SJSA1 (cell line): ENCODE measurements around the gene SLC26A11. TPM values are rescaled to one million over a fixed set of nuclear protein-coding genes. Genes with fewer than 3 reads are reported as not detected.
"Not testable (repeated sequence)": the region's sequence is repeated elsewhere in the genome, so short reads cannot be mapped to it uniquely, and the experiment has no call there.

Source experiments
- DNase-seq, 2 experiments: peaks; one replicate each; pipeline ENCODE4 v3.0.0-alpha.2; 2015 to 2020; ENCODE audit warnings: low spot score in 2 of 2, low read depth in 1 of 2
- H3K27ac ChIP-seq: fragments of 250-450 bp; sonication (Bioruptor Pico); 2 replicates; pipeline ENCODE4 v1.5.1; 2020; ENCODE audit warnings: mild to moderate bottlenecking, moderate library complexity
- H3K27me3 ChIP-seq: fragments of 250-450 bp; sonication (Bioruptor Pico); replicated peaks from 2 replicates; pipeline ENCODE4 v1.5.1; 2020; ENCODE audit warnings: mild to moderate bottlenecking, moderate library complexity
- H3K36me3 ChIP-seq: fragments of 250-450 bp; sonication (Bioruptor Pico); 2 replicates; pipeline ENCODE4 v1.5.1; 2020; ENCODE audit warnings: mild to moderate bottlenecking
- H3K4me1 ChIP-seq: fragments of 250-450 bp; sonication (Bioruptor Pico); replicated peaks from 2 replicates; pipeline ENCODE4 v1.6.1; 2021; ENCODE audit warnings: mild to moderate bottlenecking
- H3K4me3 ChIP-seq: fragments of 250-450 bp; sonication (Bioruptor Pico); 2 replicates; pipeline ENCODE4 v1.5.1; 2020; ENCODE audit warnings: mild to moderate bottlenecking
- H3K9me3 ChIP-seq: fragments of 250-450 bp; sonication (Bioruptor Pico); replicated peaks from 2 replicates; pipeline ENCODE4 v1.5.1; 2020; ENCODE audit warnings: mild to moderate bottlenecking
- total RNA-seq: library from RNA; depleted of rRNA; stranded (reverse); fragments of >200 nt; shearing (Covaris generic); gene quantifications from 2 replicates; pipeline ENCODE4 v1.2.3, GENCODE V29; 2014

Gene SLC26A11
- total RNA-seq, 1 experiment from 2014 or later = 12.3 TPM

DNA sequence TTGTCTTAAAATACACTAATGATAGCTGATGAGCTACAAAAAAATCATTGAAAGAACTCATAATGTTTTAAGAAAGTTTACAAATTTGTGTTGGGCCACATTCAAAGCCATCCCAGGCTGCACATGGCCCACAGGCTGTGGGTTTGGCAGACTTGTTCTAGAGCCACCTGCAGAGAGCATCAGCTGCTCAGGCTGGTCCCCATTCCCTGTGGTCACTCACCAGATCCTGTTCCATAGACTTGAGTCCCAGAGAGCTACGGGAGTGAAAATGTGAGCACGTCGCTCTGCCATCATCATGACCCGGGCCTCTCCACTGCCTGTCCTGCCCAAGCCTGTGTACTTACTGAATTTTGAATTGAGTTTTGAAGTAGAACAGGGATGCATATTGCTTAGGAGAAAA, 6.9 kb downstream of the SLC26A11 start:
- no peak overlapping the region for H3K4me3 ChIP-seq
- H3K9me3 ChIP-seq = 0 out of 2 replicates have a peak, but pooled peaks cover under 1% of the 10 kb centered on the region
- H3K36me3 ChIP-seq = peaks cover 8% of the 10 kb centered on the region
- H3K27ac ChIP-seq = no peak overlapping the region
- no peaks in the 10 kb centered on the region for H3K4me1 ChIP-seq
- H3K27me3 ChIP-seq = no peaks in the 10 kb centered on the region
- no peak for DNase-seq

- H3K36me3 ChIP-seq = peaks cover 10% of the 10 kb centered on the region
- H3K27me3 ChIP-seq = no peaks in the 10 kb centered on the region
- H3K9me3 ChIP-seq = peaks cover 6% of the 10 kb centered on the region; the same call in 1 of the 2 replicates
- H3K4me1 ChIP-seq = no peaks in the 10 kb centered on the region
- DNase-seq = no peak
- H3K27ac ChIP-seq = no peak overlapping the region
- no peak overlapping the region for H3K4me3 ChIP-seq
These were observed 7.4 kb downstream of the SLC26A11 start for GRCh38 chr17:80227666-80228065.

GRCh38 chr17:80228477-80228876, 8.2 kb downstream of the SLC26A11 start:
- no peak for DNase-seq
- Histone ChIP-seq H3K36me3 (peaks cover 13% of the 10 kb centered on the region; the same call in 1 of the 2 replicates), H3K4me3 (no peak overlapping the region), H3K27me3 (no peaks in the 10 kb centered on the region), H3K27ac (no peak overlapping the region), H3K4me1 (no peaks in the 10 kb centered on the region), H3K9me3 (peaks cover 14% of the 10 kb centered on the region; the same call in 1 of the 2 replicates)

GRCh38 chr17:80229011-80229410, 8.8 kb downstream of the SLC26A11 start:
- peaks cover 14% of the 10 kb centered on the region for H3K36me3 ChIP-seq
- no peak for DNase-seq
- no peak overlapping the region for H3K4me3 ChIP-seq
- no peaks in the 10 kb centered on the region for H3K27me3 ChIP-seq
- H3K9me3 ChIP-seq = peaks cover 16% of the 10 kb centered on the region
- H3K4me1 ChIP-seq = no peaks in the 10 kb centered on the region
- no peak overlapping the region for H3K27ac ChIP-seq

DNA sequence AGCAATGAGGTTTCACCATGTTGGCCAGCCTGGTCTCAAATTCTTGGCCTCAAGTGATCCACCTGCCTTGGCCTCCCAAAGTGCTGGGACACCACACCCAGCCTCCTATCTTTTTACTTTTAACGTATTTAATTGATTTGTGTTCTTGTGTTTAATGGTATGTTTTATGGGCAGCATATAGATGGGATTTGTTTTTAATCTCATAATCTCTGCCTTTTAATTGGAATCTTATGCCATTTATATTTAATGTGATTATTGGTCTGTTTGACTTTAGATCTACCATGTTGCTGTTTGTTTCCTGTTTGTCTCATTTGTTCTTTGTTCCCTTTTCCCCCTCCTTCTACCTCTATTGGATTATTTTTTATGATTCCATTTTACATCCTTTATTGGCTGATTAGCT, 12.2 kb downstream of the SLC26A11 start:
- no peak for DNase-seq
- Histone ChIP-seq H3K4me1 (no peaks in the 10 kb centered on the region), H3K9me3 (peaks cover 21% of the 10 kb centered on the region), H3K4me3 (no peak overlapping the region), H3K27me3 (no peaks in the 10 kb centered on the region), H3K27ac (no peak overlapping the region), H3K36me3 (peaks cover 32% of the 10 kb centered on the region)

DNA sequence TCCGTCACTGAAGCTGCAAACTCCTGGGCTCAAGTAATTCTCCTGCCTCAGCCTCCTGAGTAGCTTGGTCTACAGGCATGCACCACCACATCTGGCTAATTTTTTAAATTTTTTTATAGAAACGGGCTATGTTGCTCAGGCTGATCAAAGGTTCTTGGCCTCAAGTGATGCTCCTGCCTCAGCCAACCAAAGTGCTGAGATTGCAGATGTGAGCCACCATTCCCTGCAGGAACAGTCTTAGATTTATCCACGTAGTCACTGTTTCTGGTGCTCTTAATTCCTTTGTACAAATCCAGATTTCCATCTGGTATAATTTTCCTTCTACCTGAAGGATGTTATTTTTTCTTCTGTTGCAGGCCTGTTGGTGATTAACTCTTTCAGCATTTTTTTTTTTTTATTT, 13.0 kb downstream of the SLC26A11 start:
- Histone ChIP-seq H3K36me3 (peaks cover 38% of the 10 kb centered on the region), H3K9me3 (peaks cover 21% of the 10 kb centered on the region), H3K27ac (no peak overlapping the region), H3K27me3 (no peaks in the 10 kb centered on the region), H3K4me1 (no peaks in the 10 kb centered on the region), H3K4me3 (no peak overlapping the region)
- DNase-seq = no peak

DNA sequence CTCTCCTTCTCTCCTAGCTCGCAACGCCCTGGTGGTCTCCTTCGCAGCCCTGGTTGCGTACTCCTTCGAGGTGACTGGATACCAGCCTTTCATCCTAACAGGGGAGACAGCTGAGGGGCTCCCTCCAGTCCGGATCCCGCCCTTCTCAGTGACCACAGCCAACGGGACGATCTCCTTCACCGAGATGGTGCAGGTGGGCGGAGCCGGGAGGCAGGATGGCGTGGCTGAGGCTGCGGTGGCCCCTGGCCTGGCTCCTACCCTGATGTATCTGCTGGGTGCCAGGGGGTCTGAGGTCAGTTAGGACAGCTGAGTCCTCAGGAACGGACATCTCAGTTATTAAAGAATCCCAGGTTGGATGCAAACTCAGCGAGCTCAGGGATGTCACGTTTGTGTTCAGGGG, 16.7 kb downstream of the SLC26A11 start:
- Histone ChIP-seq H3K36me3 (peaks cover 53% of the 10 kb centered on the region), H3K27ac (no peak overlapping the region), H3K4me3 (no peak overlapping the region), H3K9me3 (peaks cover 21% of the 10 kb centered on the region), H3K4me1 (no peaks in the 10 kb centered on the region), H3K27me3 (no peaks in the 10 kb centered on the region)
- no peak for DNase-seq

DNA sequence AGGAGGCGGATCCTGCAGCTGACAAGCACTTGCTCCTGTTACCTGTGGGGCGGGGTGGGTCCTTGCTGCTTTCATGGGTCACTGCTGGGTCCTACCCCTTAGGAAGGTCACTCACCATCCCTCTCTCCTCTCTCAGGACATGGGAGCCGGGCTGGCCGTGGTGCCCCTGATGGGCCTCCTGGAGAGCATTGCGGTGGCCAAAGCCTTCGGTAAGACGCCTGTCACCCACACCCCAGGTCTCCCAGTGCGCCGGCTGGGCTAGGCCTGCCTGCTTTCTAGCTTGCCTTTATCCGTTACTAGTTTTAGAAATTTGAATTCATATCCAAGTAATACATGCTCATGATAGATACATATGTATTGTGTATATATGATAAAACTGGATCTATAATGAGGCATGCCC, 17.2 kb downstream of the SLC26A11 start:
- no peaks in the 10 kb centered on the region for H3K27me3 ChIP-seq
- no peak overlapping the region for H3K27ac ChIP-seq
- DNase-seq = no peak
- no peak overlapping the region for H3K4me3 ChIP-seq
- peaks cover 58% of the 10 kb centered on the region for H3K36me3 ChIP-seq
- no peaks in the 10 kb centered on the region for H3K4me1 ChIP-seq
- peaks cover 18% of the 10 kb centered on the region for H3K9me3 ChIP-seq

GRCh38 chr17:80242505-80242904, 22.3 kb downstream of the SLC26A11 start:
- DNase-seq = no peak
- no peak overlapping the region for H3K4me3 ChIP-seq
- H3K4me1 ChIP-seq = no peaks in the 10 kb centered on the region
- H3K36me3 ChIP-seq = peaks cover 50% of the 10 kb centered on the region
- H3K27ac ChIP-seq = no peak overlapping the region
- H3K9me3 ChIP-seq = no peaks in the 10 kb centered on the region
- no peaks in the 10 kb centered on the region for H3K27me3 ChIP-seq

GRCh38 chr17:80243526-80244433, 23.6 kb downstream of the SLC26A11 start:
- H3K4me3 ChIP-seq = no peak overlapping the region
- no peaks in the 10 kb centered on the region for H3K9me3 ChIP-seq
- H3K4me1 ChIP-seq = no peaks in the 10 kb centered on the region
- DNase-seq = no peak
- H3K36me3 ChIP-seq = peaks cover 40% of the 10 kb centered on the region
- H3K27me3 ChIP-seq = no peaks in the 10 kb centered on the region
- H3K27ac ChIP-seq = no peak overlapping the region

DNA sequence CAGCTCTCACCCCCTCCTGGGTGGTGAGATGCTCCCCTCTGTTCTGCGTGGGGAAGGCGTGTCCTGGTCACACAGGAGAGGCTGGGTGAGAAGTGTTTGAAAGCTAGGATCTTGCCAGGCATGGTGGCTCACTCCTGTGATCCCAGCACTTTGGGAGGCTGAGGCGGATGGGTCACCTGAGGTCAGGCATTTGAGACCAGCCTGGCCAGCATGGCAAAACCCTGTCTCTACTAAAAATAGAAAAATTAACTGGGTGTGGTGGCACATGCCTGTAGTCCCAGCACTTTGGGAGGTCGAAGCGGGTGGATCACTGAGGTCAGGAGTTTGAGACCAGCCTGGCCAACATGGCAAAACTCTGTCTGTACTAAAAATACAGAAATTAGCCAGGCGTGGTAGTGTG, 24.2 kb downstream of the SLC26A11 start:
- not testable (repeated sequence) for H3K4me3 ChIP-seq

DNA sequence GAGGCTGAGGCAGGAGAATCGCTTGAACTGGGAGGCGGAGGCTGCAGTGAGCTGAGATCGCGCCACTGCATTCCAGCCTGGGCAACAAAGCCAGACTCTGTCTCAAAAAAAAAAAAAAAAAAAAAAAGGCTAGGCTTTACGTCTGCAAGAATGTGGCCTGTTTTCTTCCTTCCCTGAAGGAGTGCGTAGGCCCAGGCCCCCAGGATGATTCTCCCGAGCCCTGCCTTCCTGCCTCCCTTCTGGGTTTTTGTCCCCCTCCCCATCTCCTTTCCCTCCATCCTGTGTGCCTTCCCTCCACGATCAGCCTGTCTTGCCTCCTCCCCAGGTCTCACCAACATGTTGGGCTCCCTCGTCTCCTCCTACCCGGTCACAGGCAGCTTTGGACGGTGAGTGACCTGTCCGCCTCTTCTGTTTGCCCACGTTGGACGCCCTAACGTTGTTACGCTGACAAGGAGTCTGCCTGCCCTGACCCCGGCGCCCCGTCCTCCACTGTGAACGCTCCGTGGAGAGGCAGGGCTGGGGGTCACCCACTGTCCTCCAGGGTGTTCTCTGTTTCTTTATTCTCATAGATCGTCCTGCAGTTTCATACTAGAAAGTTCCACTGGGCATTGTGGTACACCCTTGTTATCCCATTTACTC, 24.8 kb downstream of the SLC26A11 start:
- Histone ChIP-seq H3K4me3 (no peak overlapping the region), H3K9me3 (no peaks in the 10 kb centered on the region), H3K36me3 (peaks cover 33% of the 10 kb centered on the region), H3K27ac (no peak overlapping the region), H3K4me1 (no peaks in the 10 kb centered on the region), H3K27me3 (no peaks in the 10 kb centered on the region)
- DNase-seq = no peak

More for the DNA sequence above, 24.2 kb downstream of the SLC26A11 start:
- H3K4me1 ChIP-seq, H3K27ac ChIP-seq, H3K9me3 ChIP-seq, DNase-seq, H3K27me3 ChIP-seq: not testable (repeated sequence)
- peaks cover 38% of the 10 kb centered on the region for H3K36me3 ChIP-seq

DNA sequence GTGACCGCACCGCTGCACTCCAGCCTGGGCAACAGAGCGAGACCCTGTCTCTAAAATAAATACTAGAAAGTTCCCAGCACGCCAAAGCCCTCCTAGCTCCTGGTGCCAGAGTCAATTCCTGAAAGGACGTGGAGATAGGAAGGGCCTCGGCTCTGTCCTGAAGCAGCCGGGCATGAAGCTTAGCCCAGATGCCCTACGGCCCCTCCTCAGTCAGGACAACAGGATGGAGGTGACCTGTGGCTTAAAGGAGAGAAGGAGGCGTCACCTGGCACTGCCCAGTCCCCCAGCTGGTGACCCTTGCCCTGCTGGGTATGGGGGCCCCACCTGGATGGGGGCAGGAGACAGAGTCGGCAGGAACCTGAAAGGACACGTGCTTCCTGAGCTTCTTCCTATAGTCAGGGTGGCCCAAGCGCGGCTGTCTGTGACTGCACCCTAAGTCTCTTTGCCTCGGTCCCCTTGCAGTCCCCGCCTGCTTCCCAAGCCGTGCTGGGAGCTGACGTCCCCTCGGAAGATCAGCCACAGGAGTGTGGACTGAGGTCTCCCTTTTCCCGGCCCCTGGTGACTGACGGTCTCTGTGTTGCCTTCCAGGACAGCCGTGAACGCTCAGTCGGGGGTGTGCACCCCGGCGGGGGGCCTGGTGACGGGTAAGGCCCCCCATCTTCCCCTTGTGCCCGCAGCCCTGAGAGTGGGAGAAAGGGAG, 25.5 kb downstream of the SLC26A11 start:
- no peak overlapping the region for H3K27ac ChIP-seq
- no peak for DNase-seq
- H3K9me3 ChIP-seq = no peaks in the 10 kb centered on the region
- H3K4me1 ChIP-seq = no peaks in the 10 kb centered on the region
- no peak overlapping the region for H3K4me3 ChIP-seq
- H3K27me3 ChIP-seq = no peaks in the 10 kb centered on the region
- peaks cover 33% of the 10 kb centered on the region for H3K36me3 ChIP-seq

GRCh38 chr17:80246266-80246681, 26.0 kb downstream of the SLC26A11 start:
- no peak overlapping the region for H3K4me3 ChIP-seq
- no peak overlapping the region for H3K27ac ChIP-seq
- no peaks in the 10 kb centered on the region for H3K9me3 ChIP-seq
- no peaks in the 10 kb centered on the region for H3K4me1 ChIP-seq
- H3K36me3 ChIP-seq = peaks cover 30% of the 10 kb centered on the region
- DNase-seq = no peak
- no peaks in the 10 kb centered on the region for H3K27me3 ChIP-seq
